Suppressor macrophage treated with lipopolysaccharide for 1 hour (primary cell): ENCODE measurements around the gene XRN2.

ENCODE experiments used
- DNase-seq, 3 donors: peaks; one replicate each; pipeline ENCODE4 v3.0.0-alpha.2; 2020 to 2022

Gene XRN2

DNA sequence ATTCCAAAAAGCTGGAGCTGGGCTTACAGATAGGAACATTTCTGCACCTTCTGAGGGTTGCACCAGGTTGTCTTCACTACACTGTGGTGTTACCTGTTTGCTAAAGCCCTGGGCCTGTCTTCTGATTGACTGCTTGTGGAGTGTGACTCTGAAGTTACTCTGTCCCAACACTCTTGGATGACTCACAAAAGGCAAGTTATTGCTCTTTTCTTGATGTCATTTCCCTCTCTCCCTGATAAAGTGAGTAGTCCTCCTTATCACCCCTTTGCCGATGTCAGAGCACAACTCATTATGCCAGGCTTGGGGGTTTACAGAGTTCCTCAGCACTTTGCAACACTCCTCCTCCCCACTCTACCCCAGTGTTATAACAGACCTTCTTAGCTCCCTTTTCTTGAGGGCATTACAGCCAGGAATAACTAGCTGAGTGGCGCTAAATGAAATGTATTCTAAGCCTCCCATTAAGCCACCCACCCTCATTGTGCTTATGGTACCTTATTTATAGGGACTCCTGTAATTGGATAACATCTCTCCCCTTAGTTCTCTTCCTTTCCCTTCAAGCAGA, 130.3 kb downstream of the XRN2 start:
- no peak for DNase-seq

DNA sequence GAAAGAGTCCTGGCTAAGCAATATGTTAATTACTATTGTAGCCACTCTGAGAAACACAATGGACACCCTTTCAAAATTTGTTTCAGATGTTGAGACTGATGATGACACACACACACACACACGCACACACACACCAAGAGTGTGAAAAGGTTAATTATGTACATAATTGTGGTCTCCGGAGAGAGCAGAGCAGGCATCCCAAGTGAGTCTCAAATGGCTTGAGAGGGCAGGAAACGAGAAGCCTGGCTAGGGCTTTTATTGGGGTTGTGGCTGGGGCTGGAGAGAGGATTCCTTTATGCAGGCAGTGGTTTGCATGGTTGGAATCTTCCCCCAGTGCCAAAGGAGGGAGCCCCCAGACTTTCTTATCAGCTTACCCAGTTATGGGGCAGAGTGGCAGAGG, 132.4 kb downstream of the XRN2 start:
- no peak for DNase-seq

DNA sequence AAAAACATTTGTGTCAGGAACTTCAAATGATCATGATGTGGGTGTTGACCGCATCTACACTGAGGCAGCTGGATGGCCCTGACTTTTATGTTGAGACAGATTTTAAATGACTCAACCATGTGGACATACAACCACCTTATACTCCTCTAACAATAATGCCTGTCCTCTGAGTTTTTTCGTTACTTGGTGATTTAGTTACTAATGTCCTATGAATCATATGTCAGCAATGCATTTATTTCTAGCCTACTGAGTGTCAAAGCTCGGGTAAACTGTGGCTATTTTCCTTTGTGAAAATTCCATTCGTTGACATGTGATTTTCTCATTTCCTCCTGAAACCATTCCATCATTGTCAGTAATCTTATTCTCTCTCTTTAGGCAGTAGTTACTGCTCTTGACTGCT, 133.1 kb downstream of the XRN2 start:
- DNase-seq, result no peak

DNA sequence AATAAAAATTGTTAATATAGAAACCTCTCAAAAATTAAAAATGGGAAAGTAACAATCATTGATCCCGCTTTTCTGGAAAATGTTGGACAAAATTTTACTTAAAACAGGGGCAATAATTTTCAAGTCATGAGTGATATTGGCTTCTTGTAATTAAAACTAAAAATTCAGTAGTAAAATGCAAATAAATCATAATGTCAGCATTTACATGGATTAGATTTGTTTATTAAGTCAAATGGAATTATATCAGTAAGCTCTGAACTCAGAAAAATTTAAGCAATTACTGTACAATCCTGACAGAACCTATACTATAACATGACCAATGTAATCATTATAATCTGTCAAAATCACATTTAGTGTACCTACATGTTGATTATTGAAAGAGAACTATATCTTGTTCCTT, 134.1 kb downstream of the XRN2 start:
- DNase-seq, result no peak

DNA sequence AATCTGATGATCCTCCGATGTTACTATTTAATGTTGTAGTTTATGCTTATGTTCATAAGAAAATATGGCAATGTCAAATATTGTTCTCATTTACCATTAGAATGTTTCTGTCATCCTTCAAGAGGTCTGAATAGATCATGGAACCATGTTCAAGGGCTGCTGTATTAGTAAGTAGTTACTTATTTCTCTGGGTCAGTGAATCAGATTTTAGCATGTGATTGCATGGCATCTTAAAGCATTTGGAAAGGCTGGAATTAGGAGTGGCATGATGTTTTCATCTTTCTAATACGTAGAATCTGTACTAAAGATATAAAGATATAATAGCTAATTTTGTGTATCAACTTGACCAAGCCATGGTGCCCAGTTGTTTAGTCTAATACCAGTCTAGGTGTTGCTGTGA, 134.7 kb downstream of the XRN2 start:
- no peak for DNase-seq
